HG02840 (cell line): ENCODE data around the gene ABCA10.
"Not testable (repeated sequence)": the region's sequence is repeated elsewhere in the genome, so short reads cannot be mapped to it uniquely, and the experiment has no call there.

Source experiments
- ATAC-seq: cut with Tn5 transposase; IDR thresholded peaks from one replicate; pipeline ENCODE4 v1.9.1; 2021; ENCODE audit warnings: mild to moderate bottlenecking, moderate library complexity, moderate number of reproducible peaks; ENCODE audit not compliant: unreplicated experiment, low FRiP score

The ABCA10 gene, protein sequence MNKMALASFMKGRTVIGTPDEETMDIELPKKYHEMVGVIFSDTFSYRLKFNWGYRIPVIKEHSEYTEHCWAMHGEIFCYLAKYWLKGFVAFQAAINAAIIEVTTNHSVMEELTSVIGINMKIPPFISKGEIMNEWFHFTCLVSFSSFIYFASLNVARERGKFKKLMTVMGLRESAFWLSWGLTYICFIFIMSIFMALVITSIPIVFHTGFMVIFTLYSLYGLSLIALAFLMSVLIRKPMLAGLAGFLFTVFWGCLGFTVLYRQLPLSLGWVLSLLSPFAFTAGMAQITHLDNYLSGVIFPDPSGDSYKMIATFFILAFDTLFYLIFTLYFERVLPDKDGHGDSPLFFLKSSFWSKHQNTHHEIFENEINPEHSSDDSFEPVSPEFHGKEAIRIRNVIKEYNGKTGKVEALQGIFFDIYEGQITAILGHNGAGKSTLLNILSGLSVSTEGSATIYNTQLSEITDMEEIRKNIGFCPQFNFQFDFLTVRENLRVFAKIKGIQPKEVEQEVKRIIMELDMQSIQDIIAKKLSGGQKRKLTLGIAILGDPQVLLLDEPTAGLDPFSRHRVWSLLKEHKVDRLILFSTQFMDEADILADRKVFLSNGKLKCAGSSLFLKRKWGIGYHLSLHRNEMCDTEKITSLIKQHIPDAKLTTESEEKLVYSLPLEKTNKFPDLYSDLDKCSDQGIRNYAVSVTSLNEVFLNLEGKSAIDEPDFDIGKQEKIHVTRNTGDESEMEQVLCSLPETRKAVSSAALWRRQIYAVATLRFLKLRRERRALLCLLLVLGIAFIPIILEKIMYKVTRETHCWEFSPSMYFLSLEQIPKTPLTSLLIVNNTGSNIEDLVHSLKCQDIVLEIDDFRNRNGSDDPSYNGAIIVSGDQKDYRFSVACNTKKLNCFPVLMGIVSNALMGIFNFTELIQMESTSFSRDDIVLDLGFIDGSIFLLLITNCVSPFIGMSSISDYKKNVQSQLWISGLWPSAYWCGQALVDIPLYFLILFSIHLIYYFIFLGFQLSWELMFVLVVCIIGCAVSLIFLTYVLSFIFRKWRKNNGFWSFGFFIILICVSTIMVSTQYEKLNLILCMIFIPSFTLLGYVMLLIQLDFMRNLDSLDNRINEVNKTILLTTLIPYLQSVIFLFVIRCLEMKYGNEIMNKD (N-terminal part only)

DNA sequence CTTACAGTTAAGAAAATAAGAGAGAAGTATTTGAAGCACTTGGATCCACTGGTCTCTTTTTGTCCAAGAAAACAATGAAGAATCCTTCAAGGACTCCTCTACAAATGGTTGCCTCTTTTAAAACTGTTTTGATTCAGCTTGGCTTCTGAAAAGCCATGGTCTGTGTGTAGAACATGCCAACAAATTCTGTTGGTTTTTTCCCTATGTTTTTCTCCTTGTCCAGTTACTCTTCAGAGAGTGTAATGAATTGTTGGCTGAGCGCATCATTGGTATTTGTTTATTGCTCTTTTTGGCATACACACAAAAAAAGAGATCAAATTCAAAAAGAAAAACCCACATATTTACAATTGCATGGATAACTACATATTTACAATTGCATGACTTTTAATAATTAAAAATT, at the start of gene ABCA10:
Gene ABCA10, minus strand, starts transcription at position 249 of the 400 bp plus-strand sequence. CDS start 3,466 bp downstream, outside the sequence.
- ATAC-seq = no peak

- ATAC-seq = not testable (repeated sequence)
Observed at GRCh38 chr17:69276279-69276678, 47.7 kb upstream of the ABCA10 start.

GRCh38 chr17:69275751-69276150, 47.1 kb upstream of the ABCA10 start:
- ATAC-seq = no peak

DNA sequence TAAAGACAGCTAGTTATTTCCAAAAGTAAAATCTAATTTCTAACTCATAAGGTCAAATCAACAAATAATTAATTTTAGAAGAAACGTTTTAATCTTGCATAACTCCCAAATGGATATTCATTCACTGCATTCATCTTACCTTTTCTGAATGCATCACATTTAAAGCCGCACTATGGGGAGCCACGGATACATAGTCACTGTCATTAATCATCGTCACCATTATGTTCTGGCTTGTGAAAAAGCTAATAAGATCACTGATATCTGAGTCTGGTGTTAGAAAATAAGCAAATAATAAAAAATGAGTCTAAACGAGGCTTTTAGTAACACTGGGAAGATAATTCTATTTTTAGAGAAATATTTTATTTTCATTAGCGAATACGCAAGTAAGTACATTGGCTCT, 42.4 kb upstream of the ABCA10 start:
- ATAC-seq = no peak

DNA sequence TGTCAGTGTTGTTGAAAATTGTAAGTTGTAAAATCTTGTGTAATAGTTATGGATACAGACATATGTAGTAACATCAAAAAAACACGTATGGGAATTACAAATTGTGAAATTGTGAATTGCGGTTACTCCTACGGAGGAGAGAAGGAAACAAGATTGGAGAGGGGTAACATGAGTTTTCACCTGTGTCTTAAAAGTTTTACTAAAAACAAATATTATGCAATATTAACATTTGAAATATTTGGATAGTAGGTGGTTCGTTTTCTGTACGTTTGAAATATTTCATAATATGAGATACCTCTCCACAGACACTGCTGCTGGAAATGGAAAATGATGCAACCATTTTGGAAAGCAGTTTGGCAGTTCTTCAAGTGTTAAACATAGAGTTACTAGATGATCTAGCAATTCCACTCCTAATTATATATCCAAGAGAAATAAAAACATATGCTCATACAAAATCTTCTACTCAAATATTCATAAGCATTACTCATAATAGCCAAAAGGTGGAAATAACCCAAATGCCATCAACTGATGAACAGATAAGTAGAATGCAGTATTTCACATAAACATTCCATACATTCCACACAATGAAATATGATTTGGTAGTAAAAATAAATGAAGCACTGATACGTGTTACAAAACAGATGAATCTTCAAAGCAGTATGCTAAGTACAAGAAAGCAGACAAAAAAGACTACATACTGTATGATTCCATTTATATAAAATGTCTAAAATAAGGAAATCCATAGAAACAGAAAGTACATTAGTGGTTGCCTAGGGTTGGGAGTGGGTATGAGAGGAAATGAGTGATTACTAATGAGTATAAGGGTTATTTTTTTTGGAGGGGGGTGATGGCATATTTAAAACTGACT, 40.7 kb upstream of the ABCA10 start:
- ATAC-seq = no peak

DNA sequence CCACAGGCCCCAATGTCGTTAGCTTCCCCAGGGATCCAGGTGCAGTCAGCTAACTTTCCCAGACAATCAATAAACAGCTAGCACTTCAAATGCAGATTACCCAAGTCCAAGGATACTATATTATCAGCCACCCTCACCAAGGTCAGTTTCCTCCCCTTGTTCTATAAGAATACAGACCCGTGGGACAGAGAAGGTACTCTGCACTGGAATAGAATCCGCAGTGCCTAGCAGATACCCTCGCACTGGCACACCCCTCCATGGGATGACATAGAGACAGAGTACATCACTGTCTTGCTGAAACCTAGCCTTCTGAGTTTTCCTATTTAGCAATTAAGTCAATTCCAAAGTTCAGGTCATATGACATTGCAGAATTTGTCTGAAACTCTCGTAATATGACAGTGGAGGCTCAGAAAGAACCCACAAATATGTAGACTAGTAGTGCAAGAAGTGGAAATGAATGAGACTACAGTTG, 40.0 kb upstream of the ABCA10 start:
- ATAC-seq = no peak

GRCh38 chr17:69267219-69267618, 38.6 kb upstream of the ABCA10 start:
- no peak for ATAC-seq

- no peak for ATAC-seq
Observed at GRCh38 chr17:69265873-69266272, 37.2 kb upstream of the ABCA10 start.

DNA sequence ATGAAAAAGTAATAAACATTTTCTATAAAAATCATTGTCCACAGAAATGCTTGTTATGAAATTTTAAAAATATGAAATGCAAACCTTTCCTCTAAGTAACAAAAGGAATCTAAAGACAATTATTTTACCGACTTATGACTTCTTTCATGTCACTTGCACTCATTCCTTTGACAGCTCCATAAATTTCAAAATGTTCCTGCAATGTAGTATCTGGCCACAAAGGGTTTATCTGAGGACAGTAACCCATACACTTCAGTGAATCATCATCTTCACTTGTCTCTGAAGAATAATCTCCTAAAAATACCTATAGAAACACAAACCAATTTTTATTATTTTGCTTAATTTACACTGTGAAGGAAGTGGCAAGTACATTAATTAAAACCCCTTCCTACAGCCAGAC, 25.6 kb upstream of the ABCA10 start:
- no peak for ATAC-seq

DNA sequence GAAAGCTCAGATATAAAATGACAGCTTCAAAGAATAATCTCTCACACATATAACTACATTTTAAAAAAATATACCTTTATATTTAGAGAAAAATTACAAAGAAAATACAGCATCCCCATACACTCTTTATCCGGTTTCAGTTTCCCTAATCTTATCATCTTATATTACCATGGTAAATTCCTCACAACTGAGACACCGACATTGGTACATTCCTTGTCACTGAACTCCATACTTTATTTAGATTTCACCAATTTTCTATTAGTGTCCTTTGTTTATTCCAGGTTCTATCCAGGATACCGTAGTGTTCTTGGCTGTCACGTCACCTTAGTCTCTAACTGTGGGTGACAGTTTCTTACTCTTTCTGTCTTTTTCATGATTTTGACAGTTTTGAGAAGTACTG, 22.0 kb upstream of the ABCA10 start:
- no peak for ATAC-seq

- ATAC-seq = no peak
Observed at GRCh38 chr17:69246726-69247375, 18.2 kb upstream of the ABCA10 start.

DNA sequence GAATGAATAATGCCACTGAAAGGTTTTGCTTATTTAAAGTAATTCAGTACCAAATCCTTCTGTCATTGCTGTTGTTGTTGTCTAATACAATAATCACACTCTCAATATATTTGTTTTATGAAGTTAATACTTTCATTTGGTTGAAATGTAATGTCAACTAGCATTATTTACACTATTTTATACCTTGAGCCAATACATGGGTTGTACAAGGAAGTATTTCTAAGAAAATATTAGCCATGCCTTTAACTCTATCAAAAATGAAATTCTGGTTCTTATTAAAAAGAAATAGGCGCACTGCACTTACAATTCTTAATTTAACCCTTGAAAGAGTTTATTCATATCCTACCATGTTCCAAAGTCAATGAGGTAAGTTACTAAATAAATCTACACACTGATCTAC, 17.6 kb upstream of the ABCA10 start:
- ATAC-seq = no peak

- ATAC-seq = no peak
Observed at GRCh38 chr17:69245617-69246016, 17.0 kb upstream of the ABCA10 start.

- no peak for ATAC-seq
Observed at GRCh38 chr17:69239611-69240600, 11.3 kb upstream of the ABCA10 start.

DNA sequence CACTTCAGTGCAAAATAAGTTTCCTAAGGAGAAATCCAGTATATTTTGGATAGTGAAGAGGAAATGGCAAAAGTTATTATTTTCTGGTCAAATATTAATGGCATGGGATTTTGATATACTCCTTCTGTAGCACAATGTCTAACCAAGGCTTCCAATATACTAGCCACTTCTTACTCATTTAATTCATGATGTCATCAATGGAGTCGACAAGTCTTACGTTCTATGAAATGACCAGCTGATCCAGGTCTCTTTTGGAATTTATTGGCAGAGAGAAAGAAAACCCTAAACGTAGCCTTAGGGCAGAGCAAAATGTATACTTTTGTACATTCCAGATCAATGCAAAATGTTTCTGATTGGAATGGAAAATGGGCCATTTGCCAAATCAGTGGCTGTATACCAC, 8.3 kb upstream of the ABCA10 start:
- ATAC-seq = no peak

DNA sequence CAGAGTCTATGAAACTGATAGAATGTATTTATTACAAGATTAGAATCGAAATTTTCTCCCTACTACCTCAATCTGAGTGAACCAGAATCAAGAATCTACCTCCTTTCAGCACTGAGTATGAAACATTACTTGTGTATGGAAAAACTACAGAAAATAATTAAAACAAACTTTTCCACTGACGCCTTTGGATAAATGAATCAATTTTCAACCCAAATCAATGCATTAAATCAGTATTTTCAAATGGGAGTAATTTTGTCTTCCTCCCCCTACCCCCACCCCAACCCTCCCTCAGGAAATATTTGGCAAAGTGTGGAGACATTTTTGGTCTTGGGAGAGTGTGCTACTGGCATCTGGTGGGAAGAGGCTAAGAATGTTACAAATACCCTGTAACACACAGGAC, 7.8 kb upstream of the ABCA10 start:
- no peak for ATAC-seq

DNA sequence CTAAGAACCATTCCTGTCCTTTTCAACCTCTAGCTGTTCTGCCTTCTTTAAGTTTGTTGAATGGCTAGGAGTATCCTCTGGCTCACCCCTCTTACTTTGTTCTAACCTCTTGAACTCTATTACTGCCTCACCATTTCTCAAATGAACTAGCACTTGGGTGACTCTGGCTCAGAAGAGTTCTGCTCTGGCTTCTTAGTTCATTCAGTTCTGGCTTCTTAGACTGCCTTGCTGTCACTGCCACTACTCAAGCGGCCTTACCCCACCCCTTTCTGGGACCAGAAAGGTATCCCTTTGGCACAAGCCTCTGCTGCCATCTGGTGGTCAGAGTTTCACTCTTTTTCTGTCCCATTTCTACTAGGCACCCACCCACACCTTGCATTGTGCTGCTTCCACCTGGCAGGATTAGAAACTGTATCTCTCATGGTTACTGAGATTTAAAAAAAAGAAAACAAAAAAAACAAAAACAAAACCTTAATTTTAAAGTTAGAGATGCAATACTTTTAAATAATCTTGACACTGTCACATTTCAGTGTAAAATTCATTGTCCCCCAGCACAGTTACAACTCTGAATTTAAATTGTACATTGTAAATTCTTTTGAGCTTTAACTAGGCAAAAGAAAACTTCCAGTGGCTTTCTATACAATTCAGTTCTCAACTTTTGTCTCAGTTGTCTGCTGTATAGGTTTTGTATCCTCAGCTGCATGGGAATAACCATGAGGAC, 6.9 kb upstream of the ABCA10 start:
- peak; percentile 81 for ATAC-seq

GRCh38 chr17:69232650-69233049, 4.0 kb upstream of the ABCA10 start:
- no peak for ATAC-seq
